Hypothalamus (tissue), 51 donors: ENCODE data around the gene SH3BGR.
"Not testable (repeated sequence)": the region's sequence is repeated elsewhere in the genome, so short reads cannot be mapped to it uniquely, and the experiment has no call there.

Experiments
- DNase-seq, 51 donors: peaks; one replicate each; lab custom pipeline; 2025; lab: John Stamatoyannopoulos, UW

SH3BGR gene

DNA sequence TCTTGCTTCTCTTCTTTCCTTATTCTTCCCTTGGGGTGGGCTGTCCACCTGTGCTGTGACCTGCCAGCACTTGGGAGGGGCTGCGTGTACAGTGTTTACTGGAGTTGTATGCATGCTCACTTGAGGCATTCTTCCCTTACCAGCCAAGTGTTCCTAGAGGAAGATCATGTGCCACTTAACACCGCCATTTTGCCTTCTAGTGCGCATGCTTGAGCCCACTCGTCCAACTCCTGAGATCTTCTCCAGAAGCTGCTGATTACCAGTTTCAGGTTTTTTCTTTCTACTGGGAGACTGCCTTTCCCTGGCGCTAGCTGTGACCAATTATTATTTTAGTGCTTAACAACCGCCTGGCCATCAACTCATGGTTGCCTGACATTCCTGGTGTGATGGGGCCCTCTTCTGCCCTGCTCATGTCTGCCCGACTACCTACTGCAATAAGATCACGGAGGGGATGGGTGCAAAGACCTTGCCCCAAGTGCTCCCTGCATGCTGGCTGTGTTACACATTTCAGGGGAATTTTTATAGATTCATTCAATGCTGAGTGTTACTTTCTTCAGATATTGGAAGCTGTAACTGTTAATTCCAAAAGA lies 86.8 kb downstream of the SH3BGR start:
- no peak for DNase-seq

GRCh38 chr21:39540367-39540766 lies 88.6 kb downstream of the SH3BGR start:
- not testable (repeated sequence) for DNase-seq

DNA sequence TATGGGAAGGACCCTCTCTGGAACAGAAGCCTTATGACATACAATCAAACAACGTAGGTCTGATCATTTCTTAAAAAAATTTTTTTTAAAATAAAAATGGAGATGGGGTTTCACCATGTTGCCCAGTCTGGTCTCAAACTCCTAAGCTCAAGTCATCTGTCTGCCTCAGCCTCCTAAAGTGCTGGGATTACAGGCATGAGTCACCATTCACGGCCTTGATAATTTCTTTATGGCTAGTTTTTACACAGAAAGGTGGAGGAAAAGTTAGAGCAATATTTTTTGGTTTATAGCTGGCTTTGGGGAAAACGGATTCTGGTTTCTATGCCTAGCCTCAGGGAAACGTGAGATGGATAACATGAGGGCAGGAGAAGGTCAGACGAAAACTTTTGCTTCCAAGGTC lies 91.0 kb downstream of the SH3BGR start:
- no peak for DNase-seq

DNA sequence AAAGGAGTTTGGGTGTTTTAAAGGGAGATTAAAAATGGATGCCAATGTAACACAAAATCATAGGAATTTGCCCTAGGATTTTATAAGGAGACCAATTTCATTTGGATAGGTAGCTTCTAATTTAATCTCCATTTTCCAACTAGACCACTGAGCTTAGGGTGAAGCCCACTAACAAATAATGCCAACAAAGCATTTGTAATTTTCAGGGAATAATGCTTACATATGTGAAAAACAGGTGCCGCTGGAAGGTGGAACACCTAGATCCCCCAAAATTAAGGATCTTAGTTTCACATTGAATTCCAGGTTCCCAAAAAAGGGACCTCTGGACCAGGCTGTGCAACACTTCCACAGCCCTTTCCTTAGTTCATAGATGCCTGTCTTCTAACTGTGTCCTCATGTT lies 94.8 kb downstream of the SH3BGR start:
- DNase-seq = no peak

DNA sequence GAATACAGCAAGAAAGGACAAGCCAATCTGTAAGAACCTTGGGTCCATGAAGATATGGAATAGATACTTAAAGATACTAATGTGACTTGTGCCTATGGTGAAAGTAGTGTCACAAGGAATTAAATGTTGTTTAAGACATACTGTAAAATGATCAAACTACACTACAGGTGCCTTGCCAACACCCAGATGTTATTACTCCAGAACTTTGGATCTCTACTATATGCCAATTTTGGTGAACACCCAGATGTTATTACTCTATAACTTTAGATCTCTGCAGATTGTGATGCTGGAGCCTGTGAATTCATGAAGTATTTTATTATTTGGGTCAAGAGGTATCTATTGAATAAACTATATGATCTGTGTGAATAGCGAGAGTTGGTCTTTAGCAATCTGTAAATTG lies 101.1 kb downstream of the SH3BGR start:
- no peak for DNase-seq

DNA sequence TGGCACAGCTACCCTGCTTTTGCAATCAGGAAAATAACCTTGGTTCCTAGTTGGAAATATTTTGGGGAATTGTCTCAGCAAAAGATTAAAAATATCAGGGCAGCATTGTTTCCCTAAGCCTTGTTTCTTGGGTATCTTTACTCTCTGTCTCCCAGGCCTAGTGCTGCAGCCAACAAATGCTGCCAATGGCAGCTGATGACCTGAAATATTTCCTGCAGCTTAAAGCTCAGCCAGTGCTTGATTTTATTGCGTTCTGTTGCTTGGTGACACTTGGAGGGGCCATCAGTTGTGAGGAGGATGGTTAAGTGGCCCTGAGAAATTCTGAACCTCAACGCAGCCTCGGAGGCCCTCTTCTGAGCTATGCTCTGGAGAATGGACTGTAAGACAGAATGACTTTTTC lies 101.6 kb downstream of the SH3BGR start:
- peak in 1 of 51 donors; percentile 7 for DNase-seq

DNA sequence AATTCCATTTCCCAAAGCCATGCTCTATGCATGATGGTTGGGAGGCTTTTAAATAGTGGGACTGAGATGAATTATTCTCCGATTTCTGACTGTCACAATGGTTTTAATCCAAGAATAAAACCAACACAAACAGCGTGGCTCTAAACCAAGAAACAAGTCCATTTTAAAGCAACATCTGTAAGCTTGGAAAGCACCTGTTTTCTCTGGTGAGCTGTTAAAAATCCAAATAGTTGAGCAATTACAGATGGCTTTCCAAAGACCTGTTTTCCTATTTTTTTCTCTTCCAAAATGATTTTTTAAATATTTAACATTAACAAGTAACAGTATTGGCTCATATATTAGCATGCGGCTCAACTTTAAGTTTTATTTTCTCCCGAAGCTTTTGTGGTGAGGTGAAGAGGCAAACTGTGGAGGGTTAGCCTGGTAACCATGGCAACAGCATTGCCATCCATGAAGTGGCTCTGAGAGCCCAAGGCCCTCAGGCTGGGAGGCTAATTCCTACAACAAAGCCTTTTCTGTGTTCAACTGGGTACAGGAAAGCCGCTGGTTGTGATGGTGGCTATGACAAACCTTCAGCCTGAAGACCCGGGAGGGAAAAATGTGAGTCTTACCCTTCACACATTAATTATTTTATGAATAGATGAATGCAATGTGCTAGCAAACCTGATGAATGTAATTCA lies 104.3 kb downstream of the SH3BGR start:
- DNase-seq = peak in 29 of 51 donors; percentile 4 to 63 (median 32)

GRCh38 chr21:39559511-39559910 lies 107.7 kb downstream of the SH3BGR start:
- no peak for DNase-seq

DNA sequence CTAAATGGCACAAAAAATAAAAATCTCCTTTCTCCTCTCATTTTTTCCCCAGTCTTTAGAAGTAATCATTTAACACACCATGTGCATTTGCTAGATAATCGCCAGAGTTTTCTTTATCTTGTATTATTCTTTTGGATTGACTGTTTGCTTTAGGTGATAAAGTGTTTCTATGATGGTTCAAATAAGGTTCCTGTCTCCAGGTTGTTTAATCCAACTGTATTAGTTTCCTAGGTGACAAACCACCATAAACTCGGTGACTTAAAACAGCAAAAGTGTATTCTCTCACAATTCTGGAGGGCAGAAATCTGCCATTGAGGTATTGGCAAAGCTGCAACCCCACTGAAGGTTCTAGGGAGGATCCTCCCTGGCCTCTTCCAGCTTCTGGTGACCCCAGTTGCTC lies 109.4 kb downstream of the SH3BGR start:
- no peak for DNase-seq

- peak in 8 of 51 donors; percentile 8 to 31 (median 14) for DNase-seq
Observed at GRCh38 chr21:39562791-39563770, 111.3 kb downstream of the SH3BGR start.

DNA sequence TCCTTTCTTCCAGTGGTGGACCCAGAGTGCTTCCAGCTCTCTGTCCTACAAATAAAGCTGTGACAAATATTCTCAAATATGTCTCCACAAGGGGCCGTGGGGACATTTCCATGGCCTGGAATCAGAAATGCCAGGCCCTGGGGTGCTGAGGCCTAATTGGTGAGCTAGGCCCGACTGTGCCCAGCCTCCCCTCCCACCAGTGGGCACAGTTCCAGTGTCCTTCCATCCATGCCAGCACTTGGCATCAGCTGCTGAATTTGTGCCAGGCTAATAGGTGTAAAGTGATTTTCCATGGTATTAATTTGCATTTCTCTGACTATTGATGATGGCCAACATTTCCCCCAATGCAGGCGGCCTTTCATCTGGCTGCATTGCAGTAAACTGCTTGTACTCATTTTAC lies 112.4 kb downstream of the SH3BGR start:
- DNase-seq = peak in 35 of 51 donors; percentile 3 to 66 (median 44)
